Lower leg skin (tissue), 3 donors: Measurements from ENCODE around the gene SLC9A3.

Experiments used
- POLR2A ChIP-seq, 2 donors: fragments of 450-650 bp; IDR thresholded peaks; one replicate each; pipeline ENCODE4 v1.6.1; 2016 to 2017; ENCODE audit warnings: antibody characterized with exemption in 2 of 2, mild to moderate bottlenecking in 1 of 2, moderate library complexity in 1 of 2
- TF ChIP-seq, protein P1 (sequence below), 3 donors: fragments of 450-650 bp; IDR thresholded peaks; one replicate each; pipeline ENCODE4 v1.5.1; 2016; ENCODE audit warnings: antibody characterized with exemption in 3 of 3, mild to moderate bottlenecking in 3 of 3, moderate library complexity in 2 of 3

DNA sequence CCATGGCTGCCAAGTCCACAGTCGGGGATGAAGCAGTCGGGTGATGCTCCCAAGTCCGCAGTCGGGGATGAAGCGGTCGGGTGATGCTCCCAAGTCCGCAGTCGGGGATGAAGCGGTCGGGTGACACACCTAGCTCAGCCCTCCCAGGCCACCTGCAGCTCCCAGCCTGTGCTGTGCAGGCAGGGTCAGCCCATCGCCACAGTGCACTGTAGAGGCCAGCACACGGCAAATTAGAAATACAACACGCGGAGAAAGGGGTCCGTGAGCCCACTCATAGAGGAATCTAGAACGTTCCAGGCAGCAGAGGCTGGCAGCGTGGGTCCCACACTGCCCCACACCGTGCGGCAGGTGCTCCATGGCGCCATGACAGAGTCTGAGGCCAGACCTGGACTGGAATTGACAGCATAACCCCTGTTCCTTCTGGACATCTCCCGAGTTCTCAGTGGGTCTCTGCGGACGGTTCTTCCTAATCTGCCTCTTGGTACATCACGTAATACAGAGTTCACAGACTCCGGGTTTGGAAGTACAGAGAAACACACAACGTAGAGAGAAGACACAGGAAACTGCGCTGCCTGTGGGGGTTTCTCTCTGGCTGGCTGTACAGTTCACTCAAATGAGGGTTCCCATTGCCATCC, 89.0 kb downstream of the SLC9A3 start:
- TF ChIP-seq, protein P1, sequence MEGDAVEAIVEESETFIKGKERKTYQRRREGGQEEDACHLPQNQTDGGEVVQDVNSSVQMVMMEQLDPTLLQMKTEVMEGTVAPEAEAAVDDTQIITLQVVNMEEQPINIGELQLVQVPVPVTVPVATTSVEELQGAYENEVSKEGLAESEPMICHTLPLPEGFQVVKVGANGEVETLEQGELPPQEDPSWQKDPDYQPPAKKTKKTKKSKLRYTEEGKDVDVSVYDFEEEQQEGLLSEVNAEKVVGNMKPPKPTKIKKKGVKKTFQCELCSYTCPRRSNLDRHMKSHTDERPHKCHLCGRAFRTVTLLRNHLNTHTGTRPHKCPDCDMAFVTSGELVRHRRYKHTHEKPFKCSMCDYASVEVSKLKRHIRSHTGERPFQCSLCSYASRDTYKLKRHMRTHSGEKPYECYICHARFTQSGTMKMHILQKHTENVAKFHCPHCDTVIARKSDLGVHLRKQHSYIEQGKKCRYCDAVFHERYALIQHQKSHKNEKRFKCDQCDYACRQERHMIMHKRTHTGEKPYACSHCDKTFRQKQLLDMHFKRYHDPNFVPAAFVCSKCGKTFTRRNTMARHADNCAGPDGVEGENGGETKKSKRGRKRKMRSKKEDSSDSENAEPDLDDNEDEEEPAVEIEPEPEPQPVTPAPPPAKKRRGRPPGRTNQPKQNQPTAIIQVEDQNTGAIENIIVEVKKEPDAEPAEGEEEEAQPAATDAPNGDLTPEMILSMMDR (IDR thresholded peaks at IDR 0.05), result no peak
- TF ChIP-seq POLR2A (IDR thresholded peaks at IDR 0.05), result no peak
